HG03039 (cell line): Measurements from ENCODE around the gene MINDY1.
A peak's percentile ranks its signal among the peaks of the same experiment; 100 is the strongest.

Experiments
- ATAC-seq: cut with Tn5 transposase; IDR thresholded peaks from one replicate; pipeline ENCODE4 v1.9.1; 2021; ENCODE audit warnings: mild to moderate bottlenecking, moderate library complexity; ENCODE audit not compliant: unreplicated experiment

MINDY1 gene

GRCh38 chr1:151012684-151013471 lies 6.2 kb upstream of the MINDY1 start:
- no peak for ATAC-seq

GRCh38 chr1:151011154-151011850 lies 4.6 kb upstream of the MINDY1 start:
- ATAC-seq: no peak

- no peak for ATAC-seq
These were observed 3.6 kb upstream of the MINDY1 start for GRCh38 chr1:151010346-151010726.

- no peak for ATAC-seq
These were observed 3.1 kb upstream of the MINDY1 start for GRCh38 chr1:151009674-151010345.

GRCh38 chr1:151009206-151009587 lies 2.5 kb upstream of the MINDY1 start:
- no peak for ATAC-seq

DNA sequence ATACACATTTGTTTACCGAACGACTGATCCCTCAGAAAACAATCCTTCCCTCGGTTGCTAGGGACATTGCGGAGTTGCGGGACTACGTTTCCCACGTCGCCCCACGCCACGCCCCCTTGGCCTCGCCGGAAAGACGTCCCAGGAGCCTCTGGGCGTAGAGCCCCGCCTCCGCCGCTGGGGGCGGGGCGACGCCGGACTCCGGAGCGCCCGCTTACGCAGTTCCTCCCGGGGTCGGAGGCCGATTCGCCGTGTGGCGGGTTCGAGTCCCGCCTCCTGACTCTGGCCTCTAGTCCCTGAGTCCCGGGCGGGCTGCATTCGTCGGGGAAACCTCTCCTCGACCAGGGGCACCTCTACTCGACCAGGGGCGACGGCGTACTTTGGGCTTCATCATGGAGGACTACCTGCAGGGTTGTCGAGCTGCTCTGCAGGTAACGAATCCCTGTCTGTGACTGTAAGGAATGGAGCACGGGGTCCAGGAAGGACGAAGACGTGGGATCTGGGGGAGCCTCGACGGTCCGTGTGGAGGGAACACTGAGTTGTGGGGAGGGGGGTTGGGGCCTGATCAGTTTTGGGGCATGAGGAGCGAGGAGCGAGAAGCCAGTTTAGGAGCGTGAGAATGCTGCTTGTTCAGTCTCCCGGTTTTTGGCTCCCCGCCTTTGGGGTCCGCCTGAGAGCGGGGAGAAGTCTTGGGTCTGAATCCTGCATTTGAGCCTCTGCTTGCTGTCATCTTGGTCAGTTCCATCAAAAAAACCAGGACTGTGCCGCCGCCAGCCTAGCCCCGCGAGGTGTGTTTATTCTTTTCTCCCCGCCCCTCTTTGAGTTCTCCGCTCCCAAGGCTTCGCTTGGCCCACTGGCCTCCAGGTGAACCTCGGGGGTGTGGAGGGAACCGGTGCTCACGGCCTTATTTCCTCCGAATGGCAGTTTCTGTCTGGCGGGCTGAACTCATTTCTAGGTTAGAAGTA lies 1.8 kb upstream of the MINDY1 start, which contains the start of gene PRUNE1:
Gene PRUNE1 (plus strand): TSS at position 206 of the 962 bp plus-strand sequence. CDS start 184 bp downstream, at position 390.
- peak; percentile 76 for ATAC-seq

GRCh38 chr1:151007853-151008243 lies 1.1 kb upstream of the MINDY1 start:
- no peak for ATAC-seq

GRCh38 chr1:151005729-151006319 lies 878 bp downstream of the MINDY1 start:
- no peak for ATAC-seq

- ATAC-seq: no peak
These were observed 3.5 kb downstream of the MINDY1 start for GRCh38 chr1:151003180-151003579.

GRCh38 chr1:151002611-151003010 lies 4.1 kb downstream of the MINDY1 start:
- no peak for ATAC-seq

GRCh38 chr1:151002051-151002450 lies 4.7 kb downstream of the MINDY1 start:
- ATAC-seq: no peak

DNA sequence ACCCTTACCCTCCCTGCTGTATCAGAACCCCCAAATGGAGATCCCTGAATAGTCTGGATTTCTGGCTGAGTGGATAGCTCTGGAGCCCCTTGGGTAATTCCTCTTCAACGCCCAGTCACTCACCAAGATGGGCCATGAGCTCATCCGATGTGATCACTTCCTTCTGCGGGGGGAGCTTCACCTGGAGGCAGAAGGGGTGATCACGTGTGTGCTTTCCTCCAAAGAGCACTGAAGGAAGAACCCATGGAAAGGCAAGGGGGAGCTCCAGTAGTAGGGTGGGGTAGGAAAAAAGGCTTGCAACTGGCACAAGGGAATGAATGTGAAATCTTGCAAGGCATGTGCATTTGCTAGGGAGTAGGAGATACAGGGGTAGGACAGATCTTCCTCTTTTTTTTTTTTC lies 5.1 kb downstream of the MINDY1 start:
- no peak for ATAC-seq

GRCh38 chr1:151000408-151000807 lies 6.3 kb downstream of the MINDY1 start:
- ATAC-seq: no peak

DNA sequence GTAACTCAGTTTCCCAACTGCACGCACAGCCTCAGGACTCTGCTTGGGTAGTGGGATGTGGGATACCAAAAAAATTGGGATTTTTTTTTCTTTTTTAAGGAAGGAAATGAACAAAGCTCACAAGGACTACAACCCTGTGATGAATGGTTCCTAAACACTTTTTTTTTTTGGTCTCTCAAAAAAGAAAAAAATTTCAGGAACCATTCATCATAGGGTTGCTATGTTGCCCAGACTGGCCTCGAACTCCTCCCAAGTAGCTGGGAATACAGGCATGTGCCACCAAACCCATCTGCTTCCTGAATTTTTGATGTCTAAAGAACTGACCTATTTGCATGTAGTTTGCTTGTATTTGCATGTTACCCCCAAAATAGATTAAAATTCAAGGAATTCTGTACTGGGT lies 6.8 kb downstream of the MINDY1 start:
- no peak for ATAC-seq

GRCh38 chr1:150999051-150999674 lies 7.5 kb downstream of the MINDY1 start:
- no peak for ATAC-seq

GRCh38 chr1:150997949-150998348 lies 8.8 kb downstream of the MINDY1 start:
- ATAC-seq: no peak

DNA sequence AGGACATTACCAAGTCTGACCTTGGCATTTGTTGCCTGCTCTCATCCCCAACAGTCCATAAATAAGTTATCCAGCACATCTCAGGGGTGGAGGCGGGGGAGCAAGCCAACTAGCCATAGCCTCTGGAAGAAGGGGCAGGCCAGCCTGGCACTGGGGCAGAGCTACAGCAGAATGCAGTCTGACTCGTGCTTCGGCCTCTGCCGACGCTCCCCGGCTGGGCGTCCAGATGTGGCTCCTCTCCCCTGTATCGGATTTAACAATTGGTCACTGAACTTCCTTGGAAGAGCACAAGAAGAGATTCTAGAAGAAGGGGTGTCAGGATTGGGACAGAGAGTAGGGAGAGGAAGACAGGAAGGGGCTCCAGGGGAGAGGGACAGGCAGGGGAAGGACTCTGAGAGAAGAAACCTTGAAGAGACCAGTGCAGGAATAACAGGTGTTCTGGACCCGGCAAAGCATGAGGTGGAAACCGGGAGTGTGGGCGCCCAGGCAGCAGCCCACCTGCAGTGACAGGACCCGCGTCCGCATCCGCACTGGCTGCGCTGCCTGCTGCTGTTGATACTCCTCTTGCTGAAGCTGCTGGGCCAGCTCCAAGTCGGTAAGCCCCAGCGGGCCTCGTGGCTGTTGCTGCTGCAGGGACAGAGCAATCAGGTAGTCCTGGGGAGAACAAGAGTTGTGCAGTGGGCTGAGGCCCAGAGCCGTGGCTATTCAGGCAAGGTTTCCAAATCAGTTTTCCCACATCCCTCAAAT lies 9.4 kb downstream of the MINDY1 start:
- no peak for ATAC-seq

- no peak for ATAC-seq
These were observed 10.8 kb downstream of the MINDY1 start for GRCh38 chr1:150995896-150996295.

- no peak for ATAC-seq
These were observed 11.2 kb downstream of the MINDY1 start for GRCh38 chr1:150995460-150995859.
